PC-9 (cell line): Measurements from ENCODE around the gene CCDC86.

Source experiments
- CTCF ChIP-seq: fragments of 200-600 bp; sonication (generic); conservative IDR thresholded peaks from 2 replicates; pipeline ENCODE4 v1.6.1; 2017; ENCODE audit warnings: mixed run types, antibody characterized with exemption, mild to moderate bottlenecking, moderate library complexity
- EZH2 ChIP-seq: fragments of 200-600 bp; sonication (generic); IDR thresholded peaks from 2 replicates; pipeline ENCODE4 v1.8.0; 2017; ENCODE audit warnings: antibody characterized with exemption, low read depth

GRCh38 chr11:60844045-60844869, 2.3 kb downstream of the CCDC86 start:
- TF ChIP-seq CTCF (no peak), EZH2 (no peak)
